AG10803 (cell line): ENCODE measurements around the gene KLHL20.
"Not testable (repeated sequence)": the region's sequence is repeated elsewhere in the genome, so short reads cannot be mapped to it uniquely, and the experiment has no call there.

Experiments used
- DNase-seq: peaks from one replicate; pipeline ENCODE4 v3.0.0; 2010; ENCODE audit warnings: low read depth
- H3K4me3 ChIP-seq: 2 replicates; pipeline ENCODE4 v1.5.1; 2011; ENCODE audit warnings: mild to moderate bottlenecking, low read length, control low read depth
- CTCF ChIP-seq: conservative IDR thresholded peaks from 2 replicates; pipeline ENCODE4 v1.5.1; 2011; ENCODE audit warnings: mild to moderate bottlenecking, low read length, control low read depth, inconsistent platforms

Gene KLHL20

GRCh38 chr1:173758110-173758509 lies 43.3 kb downstream of the KLHL20 start:
- DNase-seq: no peak
- no peak overlapping the region for H3K4me3 ChIP-seq
- TF ChIP-seq CTCF: no peak

- DNase-seq: no peak
- TF ChIP-seq CTCF: no peak
- H3K4me3 ChIP-seq: no peak overlapping the region
Measured at GRCh38 chr1:173758980-173759379, 44.2 kb downstream of the KLHL20 start.

- DNase-seq, H3K4me3 ChIP-seq: not testable (repeated sequence)
Measured at GRCh38 chr1:173764331-173764730, 49.5 kb downstream of the KLHL20 start.

GRCh38 chr1:173768206-173768605 lies 53.4 kb downstream of the KLHL20 start:
- TF ChIP-seq CTCF: no peak
- DNase-seq: no peak
- no peak overlapping the region for H3K4me3 ChIP-seq

- DNase-seq: no peak
- no peak for TF ChIP-seq CTCF
- no peak overlapping the region for H3K4me3 ChIP-seq
Measured at GRCh38 chr1:173768827-173769226, 54.0 kb downstream of the KLHL20 start.

GRCh38 chr1:173770330-173770729 lies 55.5 kb downstream of the KLHL20 start:
- DNase-seq: not testable (repeated sequence)

GRCh38 chr1:173771560-173771959 lies 56.8 kb downstream of the KLHL20 start:
- no peak for TF ChIP-seq CTCF
- no peak for DNase-seq
- no peak overlapping the region for H3K4me3 ChIP-seq

More at GRCh38 chr1:173770330-173770729, 55.5 kb downstream of the KLHL20 start:
- not testable (repeated sequence) for H3K4me3 ChIP-seq

GRCh38 chr1:173775578-173776226 lies 60.9 kb downstream of the KLHL20 start:
- TF ChIP-seq CTCF: no peak
- no peak for DNase-seq
- no peak overlapping the region for H3K4me3 ChIP-seq
